ENCODE measurements around the gene KBTBD4. TPM values are rescaled to one million over a fixed set of nuclear protein-coding genes. Genes with fewer than 3 reads are reported as not detected.
A peak's percentile ranks its signal among the peaks of the same experiment; 100 is the strongest.

KBTBD4 gene
- total RNA-seq, 1 experiment from 2014 or later, result 13.2 TPM

- TF ChIP-seq CTCF (IDR thresholded peaks at IDR 0.05 in 2 of 3, conservative IDR thresholded peaks at IDR 0.05 in 1 of 3; ENCODE audit: borderline replicate concordance in 1 of 3, insufficient read depth in 1 of 3, low read depth in 2 of 3, low read length in 2 of 3), result no peak
- TF ChIP-seq SP1 (IDR thresholded peaks at IDR 0.05; ENCODE audit: low read depth), result peak; percentile 76
- TF ChIP-seq JUND (IDR thresholded peaks at IDR 0.05), result no peak
- peak; percentile 80 for TF ChIP-seq TCF7L2 (IDR thresholded peaks at IDR 0.05; ENCODE audit: borderline replicate concordance, extremely low read depth, insufficient read depth, insufficient read length)
- peak; percentile 83 for TF ChIP-seq EGR1 (IDR thresholded peaks at IDR 0.05; ENCODE audit: low read depth)
- no peak for TF ChIP-seq EZH2 (IDR thresholded peaks at IDR 0.05)
- TF ChIP-seq CEBPB (IDR thresholded peaks at IDR 0.05; ENCODE audit: low read depth), result no peak
Measured at GRCh38 chr11:47578524-47579494, at the start of gene KBTBD4, which contains the start of gene NDUFS3 (continued).

- no peaks in the 10 kb centered on the region for H3K79me2 ChIP-seq (ENCODE audit: insufficient read depth, low read length)
- H3K9me2 ChIP-seq (ENCODE audit: insufficient read depth), result no peaks in the 10 kb centered on the region
- ChIA-PET CTCF (no interaction called here), POLR2A (interaction anchor here (0.9 to 1.5 kb wide), 2 partner anchors 9 to 11 kb away, joined by 3 read pairs; no protein-coding TSS in a partner anchor), RAD21 (ENCODE audit: low non-redundant PET in 1 of 2, low total read pairs in 2 of 2, uncharacterized antibody in 2 of 2, unreplicated experiment in 2 of 2) (no interaction called here)
- no peak overlapping the region for H3K4me2 ChIP-seq (ENCODE audit: low read length)
- H3K9ac ChIP-seq (ENCODE audit: low read length), result no peak overlapping the region
- H3K4me3 ChIP-seq (replicated peaks in 1 of 2; ENCODE audit: low read depth in 1 of 2, low read length in 2 of 2), result no peak overlapping the region
- H2AFZ ChIP-seq (ENCODE audit: low read depth, low read length, poor library complexity, severe bottlenecking), result no peak overlapping the region
- H3K4me1 ChIP-seq (ENCODE audit: control insufficient read depth in 1 of 2, insufficient read depth in 2 of 2, low read length in 2 of 2), result no peaks in the 10 kb centered on the region
- ATAC-seq (no peak), DNase-seq (ENCODE audit: low read depth, low spot score) (no peak)
- intact Hi-C loops (cut with micrococcal nuclease), result no loop called here
- no peak for TF ChIP-seq YY1 (IDR thresholded peaks at IDR 0.05; ENCODE audit: extremely low read depth, insufficient replicate concordance, low read depth, low read length)
- no peak for TF ChIP-seq CBX3 (IDR thresholded peaks at IDR 0.05; ENCODE audit: low read depth)
- no peak for TF ChIP-seq EZH2 (IDR thresholded peaks at IDR 0.05)
- no peak for TF ChIP-seq CEBPB (IDR thresholded peaks at IDR 0.05; ENCODE audit: low read depth)
- no peak for TF ChIP-seq ATF3 (IDR thresholded peaks at IDR 0.05)
- TF ChIP-seq POLR2A (IDR thresholded peaks at IDR 0.05; ENCODE audit: borderline replicate concordance, extremely low read depth, insufficient read depth, insufficient read length), result no peak
- TF ChIP-seq CTCF (IDR thresholded peaks at IDR 0.05 in 2 of 3, conservative IDR thresholded peaks at IDR 0.05 in 1 of 3; ENCODE audit: borderline replicate concordance in 1 of 3, insufficient read depth in 1 of 3, low read depth in 2 of 3, low read length in 2 of 3), result no peak
- no peak for TF ChIP-seq ZFX (IDR thresholded peaks at IDR 0.05)
- TF ChIP-seq ELF1 (IDR thresholded peaks at IDR 0.05; ENCODE audit: borderline replicate concordance, low read depth), result no peak
- no peak for TF ChIP-seq EGR1 (IDR thresholded peaks at IDR 0.05; ENCODE audit: low read depth)
- TF ChIP-seq FOSL1 (IDR thresholded peaks at IDR 0.05; ENCODE audit: low read depth), result no peak
- no peak for TF ChIP-seq TCF7L2 (IDR thresholded peaks at IDR 0.05; ENCODE audit: borderline replicate concordance, extremely low read depth, insufficient read depth, insufficient read length)
- TF ChIP-seq SP1 (IDR thresholded peaks at IDR 0.05; ENCODE audit: low read depth), result no peak
- TF ChIP-seq MAX (IDR thresholded peaks at IDR 0.05), result no peak
- no peaks in the 10 kb centered on the region for H3K9me3 ChIP-seq (ENCODE audit: control insufficient read depth in 1 of 2, insufficient read depth in 1 of 2, low read depth in 1 of 2, low read length in 2 of 2)
- H3K36me3 ChIP-seq (ENCODE audit: control insufficient read depth in 1 of 2, insufficient read depth in 2 of 2, low read length in 2 of 2), result peaks cover 47 to 48% of the 10 kb centered on the region in 2 experiments
- H4K20me1 ChIP-seq (ENCODE audit: insufficient read depth), result no peaks in the 10 kb centered on the region
- H3K27me3 ChIP-seq (ENCODE audit: insufficient read depth, low read length), result no peaks in the 10 kb centered on the region
- no peak overlapping the region for H3K27ac ChIP-seq (ENCODE audit: low read depth, low read length)
- BruUV-seq (replicated peaks), result no TSS peak
Measured at GRCh38 chr11:47628026-47628425, 49.3 kb upstream of the KBTBD4 start.

Data from HCT116 (cell line).